GM23248 (cell line): ENCODE results near the gene AMOT. TPM values are rescaled to one million over a fixed set of nuclear protein-coding genes. Genes with fewer than 3 reads are reported as not detected.

Source experiments
- DNase-seq: peaks from one replicate; pipeline ENCODE4 v3.0.0-alpha.2; 2015
- H2AFZ ChIP-seq: fragments of 200-600 bp; sonication (generic); 2 replicates; pipeline ENCODE4 v1.6.1; 2016; ENCODE audit warnings: antibody characterized with exemption
- H3F3A ChIP-seq: fragments of 200-600 bp; sonication (generic); 2 replicates; pipeline ENCODE4 v1.6.1; 2016; ENCODE audit warnings: mild to moderate bottlenecking, antibody characterized with exemption, mixed run types; ENCODE audit not compliant: insufficient read depth
- H3K27ac ChIP-seq: fragments of 200-600 bp; sonication (generic); 2 replicates; pipeline ENCODE4 v1.5.1; 2016; ENCODE audit warnings: mild to moderate bottlenecking
- H3K27me3 ChIP-seq: fragments of 200-600 bp; sonication (generic); replicated peaks from 2 replicates; pipeline ENCODE4 v1.6.1; 2016; ENCODE audit warnings: mild to moderate bottlenecking; ENCODE audit not compliant: insufficient read depth
- H3K36me3 ChIP-seq: fragments of 200-600 bp; sonication (generic); 2 replicates; pipeline ENCODE4 v1.6.1; 2016; ENCODE audit warnings: low read depth, mild to moderate bottlenecking
- H3K4me1 ChIP-seq: fragments of 200-600 bp; sonication (generic); 2 replicates; pipeline ENCODE4 v1.6.1; 2016; ENCODE audit warnings: mild to moderate bottlenecking; ENCODE audit not compliant: insufficient read depth
- H3K4me2 ChIP-seq: fragments of 200-600 bp; sonication (generic); one replicate; pipeline ENCODE4 v1.6.1; 2016; ENCODE audit warnings: mild to moderate bottlenecking; ENCODE audit not compliant: unreplicated experiment
- H3K4me3 ChIP-seq: fragments of 200-600 bp; sonication (generic); 2 replicates; pipeline ENCODE4 v1.5.1; 2016; ENCODE audit warnings: mild to moderate bottlenecking
- H3K79me2 ChIP-seq: fragments of 200-600 bp; sonication (generic); 2 replicates; pipeline ENCODE4 v1.6.1; 2016; ENCODE audit warnings: mild to moderate bottlenecking; ENCODE audit not compliant: insufficient read depth
- H3K9ac ChIP-seq: fragments of 200-600 bp; sonication (generic); 2 replicates; pipeline ENCODE4 v1.6.1; 2016; ENCODE audit warnings: mild to moderate bottlenecking
- H3K9me2 ChIP-seq: fragments of 200-600 bp; sonication (generic); 2 replicates; pipeline ENCODE4 v1.6.1; 2016; ENCODE audit warnings: mixed run types, mild to moderate bottlenecking, moderate library complexity; ENCODE audit not compliant: insufficient read depth
- H3K9me3 ChIP-seq: fragments of 200-600 bp; sonication (generic); one replicate; pipeline ENCODE4 v1.6.1; 2017; ENCODE audit warnings: low read depth
- H4K20me1 ChIP-seq: fragments of 200-600 bp; sonication (generic); 2 replicates; pipeline ENCODE4 v1.6.0; 2016; ENCODE audit not compliant: insufficient read depth
- EZH2 ChIP-seq: fragments of 200-600 bp; sonication (generic); IDR thresholded peaks from 2 replicates; pipeline ENCODE4 v1.6.1; 2018; ENCODE audit warnings: antibody characterized with exemption, mild to moderate bottlenecking; ENCODE audit not compliant: insufficient read depth, poor library complexity, severe bottlenecking
- EZH2phosphoT487 ChIP-seq: fragments of 200-600 bp; sonication (generic); IDR thresholded peaks from 2 replicates; pipeline ENCODE4 v1.6.1; 2018; ENCODE audit warnings: antibody characterized with exemption, moderate library complexity, mild to moderate bottlenecking, low read depth; ENCODE audit not compliant: insufficient read depth
- WGBS, 2 experiments: methylation state at CpG; one replicate each; pipeline ENCODE4 v1.1.6; 2015 to 2017; ENCODE audit warnings: low lambda C conversion rate in 2 of 2, low coverage in 1 of 2; ENCODE audit errors: missing lambda C conversion rate in 2 of 2; 5-methylcytosine and 5-hydroxymethylcytosine counted together
- in situ Hi-C: fragments of 300-500 bp; cut with MboI; formaldehyde crosslinking; loops from 2 replicates; pipeline ENCODE4 v1.15.0; 2020
- polyA plus RNA-seq: library from polyadenylated mRNA; unstranded; fragments of >200 nt; fragmentation: Nextera tagmentation; extraction: Ambion mirVana; gene quantifications from 2 replicates; pipeline ENCODE4 v1.2.1, GENCODE V29; 2016
- small RNA-seq: library from RNA; depleted of rRNA; stranded (forward); fragments of <200 nt; gene quantifications from one replicate; pipeline ENCODE3, GENCODE V24; 2014; ENCODE audit warnings: low read depth, low replicate concordance
- total RNA-seq: library from RNA; depleted of rRNA; stranded (reverse); fragments of >200 nt; shearing (Covaris generic); gene quantifications from 2 replicates; pipeline ENCODE4 v1.2.3, GENCODE V29; 2014; rRNA removed

The AMOT gene
- total and polyA plus RNA-seq, 2 experiments from 2014 or later = 2.2 to 2.5 TPM

- no peak overlapping the region for H3K27ac ChIP-seq
- no peaks in the 10 kb centered on the region for H3F3A ChIP-seq
- no peaks in the 10 kb centered on the region for H3K36me3 ChIP-seq
- no peaks in the 10 kb centered on the region for H3K9me3 ChIP-seq
- no peaks in the 10 kb centered on the region for H3K9me2 ChIP-seq
- H4K20me1 ChIP-seq = no peaks in the 10 kb centered on the region
- peak overlapping the region; percentile 48 for H3K4me3 ChIP-seq
- in situ Hi-C loops = no loop called here
- peak; percentile 41 for DNase-seq
- WGBS, 2 experiments = 4 to 6% methylated on average over 3 of the region's 3 CpGs
- no peaks in the 10 kb centered on the region for H3K27me3 ChIP-seq
- H3K4me2 ChIP-seq = no peak overlapping the region
- TF ChIP-seq EZH2 = no peak
- no peak for TF ChIP-seq EZH2phosphoT487
- H3K9ac ChIP-seq = peak overlapping the region; percentile 42; the same call in 1 of the 2 replicates
- H2AFZ ChIP-seq = peak overlapping the region; percentile 86
- no peaks in the 10 kb centered on the region for H3K79me2 ChIP-seq
- no peaks in the 10 kb centered on the region for H3K4me1 ChIP-seq
Measured at GRCh38 chrX:112734290-112734689, 106.3 kb downstream of the AMOT start.

- Histone ChIP-seq H2AFZ (no peak overlapping the region), H3K79me2 (no peaks in the 10 kb centered on the region), H3K9me3 (no peaks in the 10 kb centered on the region), H3K4me1 (no peaks in the 10 kb centered on the region), H3F3A (no peaks in the 10 kb centered on the region), H4K20me1 (no peaks in the 10 kb centered on the region), H3K4me3 (no peak overlapping the region), H3K27ac (no peak overlapping the region), H3K27me3 (no peaks in the 10 kb centered on the region), H3K9ac (no peak overlapping the region), H3K36me3 (no peaks in the 10 kb centered on the region), H3K4me2 (no peak overlapping the region), H3K9me2 (no peaks in the 10 kb centered on the region)
- no peak for TF ChIP-seq EZH2phosphoT487
- no peak for TF ChIP-seq EZH2
- in situ Hi-C loops = no loop called here
- 43 to 50% methylated on average over 3 of the region's 3 CpGs for whole genome bisulfite sequencing, 2 experiments
- DNase-seq = peak; percentile 44
Measured at GRCh38 chrX:112731793-112732192, 108.8 kb downstream of the AMOT start.

Small RNA genes within 50 kb of the gene (small RNA-seq; reads per million reads assigned to genes)
- not detected for gene RN7SL266P

Other genes with a start within 250 kb of the AMOT start
- gene LHFPL1, start 160.9 kb downstream of the AMOT start, total RNA-seq = not detected in 2 replicates
- not detected in 2 replicates for gene LHFPL1, start 160.9 kb downstream of the AMOT start, polyA plus RNA-seq